Activated naive CD4-positive, alpha-beta T cell treated with anti-CD3 and anti-CD28 coated beads, Interleukin-2, amount 50 U/mL, for 24 hours (primary cell): ENCODE data around the gene COMMD10.

Experiments
- H3K27ac Mint-ChIP-seq: one replicate; pipeline ENCODE4 v1.8.0; 2021; ENCODE audit warnings: mild to moderate bottlenecking, mixed read lengths
- H3K27me3 Mint-ChIP-seq: one replicate; pipeline ENCODE4 v1.8.0; 2021; ENCODE audit warnings: mixed read lengths
- H3K36me3 Mint-ChIP-seq: one replicate; pipeline ENCODE4 v1.8.0; 2021; ENCODE audit warnings: mixed read lengths
- H3K4me1 Mint-ChIP-seq: one replicate; pipeline ENCODE4 v1.8.0; 2021; ENCODE audit warnings: mixed read lengths
- H3K4me3 Mint-ChIP-seq: one replicate; pipeline ENCODE4 v1.8.0; 2021; ENCODE audit warnings: mild to moderate bottlenecking, mixed read lengths
- H3K9me3 Mint-ChIP-seq: one replicate; pipeline ENCODE4 v1.8.0; 2021; ENCODE audit warnings: mixed read lengths

Gene COMMD10

DNA sequence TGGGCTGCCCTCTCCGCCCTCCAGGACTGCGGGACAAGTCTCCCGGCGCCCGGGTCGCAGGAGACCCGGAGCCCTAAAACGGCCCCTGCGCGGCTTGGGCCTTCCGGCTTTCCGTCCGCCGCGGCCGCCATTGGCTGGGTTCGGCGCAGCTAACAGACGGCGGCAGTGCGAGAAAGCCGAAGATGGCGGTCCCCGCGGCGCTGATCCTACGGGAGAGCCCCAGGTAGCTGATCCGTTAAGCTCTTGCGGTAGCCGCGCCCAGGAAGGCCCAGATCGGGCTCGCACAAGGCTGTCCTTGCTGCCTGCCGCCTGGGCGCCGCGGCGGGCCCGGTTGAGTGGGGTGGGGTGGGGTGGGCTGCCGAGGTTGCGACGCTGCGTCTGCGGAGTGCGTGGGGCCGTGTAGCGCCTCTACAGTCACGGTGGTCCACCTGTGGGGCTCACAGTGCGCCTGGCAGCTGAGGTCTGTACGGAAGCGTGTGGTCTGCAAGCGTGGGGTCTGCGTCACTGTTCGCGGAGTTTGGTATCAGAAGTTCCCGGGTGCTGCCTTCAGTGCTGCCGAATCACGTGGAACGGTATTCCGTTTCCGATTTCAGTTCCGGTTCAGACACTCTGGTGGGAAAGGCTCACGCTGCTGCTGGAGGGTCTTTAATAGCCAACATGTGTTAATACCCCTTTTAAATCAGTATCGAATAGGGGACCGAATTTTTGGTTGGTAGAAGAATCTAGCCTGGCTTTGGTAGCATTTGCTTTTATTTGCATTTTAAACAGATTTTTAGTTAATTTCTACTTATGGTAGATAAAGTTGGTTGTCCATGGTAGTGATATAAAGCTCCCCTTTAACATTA lies at the start of gene COMMD10:
Gene COMMD10 (plus strand): TSS at position 155 of the 845 bp plus-strand sequence.
- H3K4me3 Mint-ChIP-seq, result peak within 1 kb of the TSS; percentile 93
- peaks cover 4% of the 10 kb centered on the region for H3K9me3 Mint-ChIP-seq
- H3K36me3 Mint-ChIP-seq, result peaks cover 23% of the 10 kb centered on the region
- peak within 1 kb of the TSS; percentile 95 for H3K27ac Mint-ChIP-seq
- peaks cover 76% of the 10 kb centered on the region for H3K4me1 Mint-ChIP-seq
- H3K27me3 Mint-ChIP-seq, result no peaks in the 10 kb centered on the region

DNA sequence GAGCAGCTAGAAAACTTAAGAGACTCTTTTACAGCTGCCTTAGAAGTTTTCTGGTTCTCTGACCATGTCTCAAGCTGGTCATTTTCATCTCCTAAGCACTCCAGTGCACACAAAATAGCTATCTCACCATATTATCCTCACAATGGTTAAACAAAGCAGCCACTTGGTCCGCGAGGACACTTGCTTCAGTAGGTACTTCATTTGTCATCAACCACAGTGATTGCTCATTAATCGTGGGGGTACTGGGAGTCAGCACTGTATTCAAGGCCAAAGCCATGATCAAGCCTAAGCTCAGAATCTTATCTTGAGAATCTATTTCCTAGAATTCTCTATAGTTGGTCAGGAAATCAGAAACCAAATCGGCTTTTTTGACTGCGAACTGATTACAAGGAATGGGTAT lies 49.7 kb upstream of the COMMD10 start:
- H3K4me1 Mint-ChIP-seq, result no peaks in the 10 kb centered on the region
- H3K9me3 Mint-ChIP-seq, result no peaks in the 10 kb centered on the region
- no peaks in the 10 kb centered on the region for H3K36me3 Mint-ChIP-seq
- H3K4me3 Mint-ChIP-seq, result no peak overlapping the region
- H3K27me3 Mint-ChIP-seq, result peaks cover 22% of the 10 kb centered on the region
- H3K27ac Mint-ChIP-seq, result no peak overlapping the region

DNA sequence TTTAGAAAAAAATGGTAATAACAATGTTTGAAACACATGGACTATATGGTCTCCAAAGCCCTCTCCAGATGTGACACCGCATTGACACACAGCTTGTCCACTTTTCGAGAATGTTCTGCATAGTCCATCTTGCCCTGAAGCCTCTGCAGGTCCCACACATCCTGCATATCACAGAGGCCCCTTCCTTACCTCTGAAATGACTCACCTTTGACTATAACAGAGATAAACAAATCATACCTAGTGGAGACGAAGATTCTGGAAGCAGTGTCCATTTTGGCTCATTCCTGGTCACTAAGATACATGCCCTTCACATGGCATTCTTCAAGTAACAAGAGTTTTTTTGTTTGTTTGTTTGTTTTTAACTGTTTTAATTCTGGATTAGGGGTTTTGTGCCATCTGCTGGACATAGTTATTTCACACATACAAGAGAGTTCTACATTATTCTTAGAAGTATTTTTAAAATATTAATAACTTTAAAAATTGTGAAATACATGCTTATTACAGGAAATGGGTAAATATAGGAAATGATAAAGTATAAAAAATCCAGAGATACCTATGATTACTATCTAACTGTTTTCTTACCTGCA lies 47.5 kb upstream of the COMMD10 start:
- no peak overlapping the region for H3K4me3 Mint-ChIP-seq
- H3K27me3 Mint-ChIP-seq, result peaks cover 21% of the 10 kb centered on the region
- no peaks in the 10 kb centered on the region for H3K4me1 Mint-ChIP-seq
- H3K27ac Mint-ChIP-seq, result no peak overlapping the region
- H3K9me3 Mint-ChIP-seq, result no peaks in the 10 kb centered on the region
- no peaks in the 10 kb centered on the region for H3K36me3 Mint-ChIP-seq

DNA sequence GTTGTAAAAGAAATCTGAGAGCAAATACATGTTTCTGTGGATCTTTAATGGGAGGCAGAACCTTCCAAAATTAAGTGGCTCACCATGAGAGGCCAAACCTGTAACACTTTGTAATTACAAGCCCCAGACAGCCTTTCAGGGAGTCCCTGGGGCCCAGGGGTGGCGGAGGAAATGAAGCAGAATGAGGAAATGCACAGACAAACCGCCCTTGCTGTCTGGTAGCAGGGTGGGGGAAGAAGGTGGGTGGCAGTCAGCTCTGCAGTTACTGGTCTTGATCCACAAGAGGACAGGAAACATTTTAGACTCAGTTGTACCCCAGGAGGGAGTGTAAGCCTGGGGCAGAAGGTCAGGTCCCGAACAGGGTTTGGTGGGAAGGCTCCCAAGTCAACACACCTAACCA lies 46.0 kb upstream of the COMMD10 start:
- H3K27ac Mint-ChIP-seq, result no peak overlapping the region
- H3K4me1 Mint-ChIP-seq, result no peaks in the 10 kb centered on the region
- no peak overlapping the region for H3K4me3 Mint-ChIP-seq

DNA sequence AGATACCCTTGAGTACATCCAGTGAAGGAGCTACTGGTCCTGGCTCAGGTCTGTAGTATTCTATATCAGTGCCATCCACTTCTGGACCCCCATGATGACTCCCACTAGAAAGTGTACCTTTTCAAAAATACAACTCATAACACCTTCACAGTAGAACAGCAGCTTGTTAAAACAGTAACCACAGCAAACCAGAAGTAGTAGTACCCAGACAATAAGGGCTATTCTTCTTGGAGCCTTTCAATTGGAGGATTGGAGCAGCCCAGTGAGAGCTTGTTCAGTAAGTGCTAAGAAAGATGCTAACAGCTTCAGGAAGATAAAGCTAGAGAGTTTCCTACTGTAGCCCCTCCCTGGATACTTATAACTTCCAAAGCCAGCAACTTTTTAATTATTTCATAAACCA lies 42.5 kb upstream of the COMMD10 start:
- Mint-ChIP-seq H3K27ac (no peak overlapping the region), H3K4me1 (no peaks in the 10 kb centered on the region), H3K4me3 (no peak overlapping the region), H3K36me3 (no peaks in the 10 kb centered on the region), H3K27me3 (peaks cover 11% of the 10 kb centered on the region), H3K9me3 (no peaks in the 10 kb centered on the region)

More for the DNA sequence above, 46.0 kb upstream of the COMMD10 start:
- Mint-ChIP-seq H3K27me3 (peaks cover 20% of the 10 kb centered on the region), H3K36me3 (no peaks in the 10 kb centered on the region), H3K9me3 (no peaks in the 10 kb centered on the region)

DNA sequence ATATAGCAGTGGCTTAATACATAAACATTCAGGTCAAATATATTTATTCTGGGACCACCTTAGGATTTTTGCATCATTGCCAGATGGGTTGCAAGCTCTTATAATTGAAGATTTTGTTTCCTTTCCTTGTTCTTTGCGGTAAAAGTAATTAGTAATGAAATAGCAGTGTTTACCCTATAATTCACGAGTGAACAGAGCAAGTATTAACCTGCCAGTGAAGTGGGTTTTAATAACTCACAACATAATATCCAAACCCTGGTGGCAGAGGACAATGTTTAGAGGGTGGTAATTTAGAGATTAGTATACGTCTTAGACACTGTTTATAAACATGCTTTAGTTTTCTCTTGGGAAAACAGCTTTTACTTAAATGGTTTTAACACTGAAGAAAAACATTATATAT lies 40.8 kb upstream of the COMMD10 start:
- Mint-ChIP-seq H3K27ac (no peak overlapping the region), H3K4me1 (no peaks in the 10 kb centered on the region), H3K27me3 (peaks cover 6% of the 10 kb centered on the region), H3K36me3 (no peaks in the 10 kb centered on the region), H3K4me3 (no peak overlapping the region), H3K9me3 (no peaks in the 10 kb centered on the region)

DNA sequence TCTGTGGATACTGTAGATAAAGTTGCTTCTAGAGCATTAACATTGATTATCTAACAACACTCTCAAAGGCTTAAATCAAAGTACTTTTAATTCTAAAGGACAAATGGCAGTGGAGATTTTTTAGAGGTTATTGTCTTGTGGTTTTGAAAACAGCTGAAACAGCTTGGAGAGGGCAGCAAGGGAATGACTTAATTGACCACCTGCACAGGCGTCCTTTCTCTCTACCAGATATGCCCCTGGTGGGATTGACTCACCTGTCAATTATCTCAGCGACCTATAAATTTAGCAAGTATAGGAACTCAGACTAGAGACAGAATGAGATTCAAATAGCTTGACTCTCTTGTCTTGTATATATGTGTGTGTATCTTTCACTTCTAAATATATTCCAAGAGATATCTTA lies 39.0 kb upstream of the COMMD10 start:
- Mint-ChIP-seq H3K27me3 (peaks cover 7% of the 10 kb centered on the region), H3K36me3 (no peaks in the 10 kb centered on the region), H3K27ac (no peak overlapping the region), H3K9me3 (no peaks in the 10 kb centered on the region), H3K4me1 (no peaks in the 10 kb centered on the region), H3K4me3 (no peak overlapping the region)

DNA sequence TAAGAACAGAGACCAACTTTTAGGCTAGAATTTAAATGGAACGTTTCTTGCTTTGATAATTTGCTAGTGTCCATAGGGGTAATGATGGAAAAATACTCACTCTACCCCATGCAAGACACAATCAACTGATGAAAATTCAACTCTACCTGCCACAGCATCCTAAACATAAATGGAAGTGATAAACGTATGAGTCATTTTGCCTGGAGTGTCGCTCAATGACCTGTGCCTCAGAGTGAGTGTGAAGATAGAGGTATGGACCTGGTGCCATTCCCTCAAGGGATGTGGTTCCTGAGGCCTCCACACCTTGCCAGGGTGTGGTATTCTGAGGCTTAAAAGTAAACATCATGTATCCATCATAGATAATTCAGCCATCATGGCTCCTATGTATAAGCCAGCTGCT lies 38.6 kb upstream of the COMMD10 start:
- H3K4me1 Mint-ChIP-seq, result no peaks in the 10 kb centered on the region
- no peaks in the 10 kb centered on the region for H3K36me3 Mint-ChIP-seq
- H3K4me3 Mint-ChIP-seq, result no peak overlapping the region
- peaks cover 9% of the 10 kb centered on the region for H3K27me3 Mint-ChIP-seq
- no peaks in the 10 kb centered on the region for H3K9me3 Mint-ChIP-seq
- no peak overlapping the region for H3K27ac Mint-ChIP-seq

DNA sequence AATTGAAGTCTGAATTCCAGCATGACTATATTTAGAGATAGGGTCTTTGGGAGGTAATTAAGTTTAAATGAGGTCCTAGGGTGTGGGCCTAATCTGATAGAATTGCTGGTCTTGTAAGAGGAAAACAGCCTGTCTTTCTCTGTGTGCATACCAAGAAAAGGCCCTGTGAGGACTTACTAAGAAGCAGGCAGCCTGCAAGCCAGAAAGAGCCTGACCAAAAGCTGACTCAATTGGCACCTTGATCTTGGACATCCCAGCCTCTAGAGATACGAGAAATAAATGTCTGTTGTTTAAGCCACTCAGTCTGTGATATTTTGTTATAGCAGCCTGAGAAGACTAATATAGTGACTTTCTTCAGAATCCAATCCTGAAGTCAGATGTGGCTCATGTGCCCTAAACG lies 38.0 kb upstream of the COMMD10 start:
- Mint-ChIP-seq H3K9me3 (no peaks in the 10 kb centered on the region), H3K4me3 (no peak overlapping the region), H3K27me3 (peaks cover 6% of the 10 kb centered on the region), H3K4me1 (no peaks in the 10 kb centered on the region), H3K36me3 (no peaks in the 10 kb centered on the region), H3K27ac (no peak overlapping the region)

DNA sequence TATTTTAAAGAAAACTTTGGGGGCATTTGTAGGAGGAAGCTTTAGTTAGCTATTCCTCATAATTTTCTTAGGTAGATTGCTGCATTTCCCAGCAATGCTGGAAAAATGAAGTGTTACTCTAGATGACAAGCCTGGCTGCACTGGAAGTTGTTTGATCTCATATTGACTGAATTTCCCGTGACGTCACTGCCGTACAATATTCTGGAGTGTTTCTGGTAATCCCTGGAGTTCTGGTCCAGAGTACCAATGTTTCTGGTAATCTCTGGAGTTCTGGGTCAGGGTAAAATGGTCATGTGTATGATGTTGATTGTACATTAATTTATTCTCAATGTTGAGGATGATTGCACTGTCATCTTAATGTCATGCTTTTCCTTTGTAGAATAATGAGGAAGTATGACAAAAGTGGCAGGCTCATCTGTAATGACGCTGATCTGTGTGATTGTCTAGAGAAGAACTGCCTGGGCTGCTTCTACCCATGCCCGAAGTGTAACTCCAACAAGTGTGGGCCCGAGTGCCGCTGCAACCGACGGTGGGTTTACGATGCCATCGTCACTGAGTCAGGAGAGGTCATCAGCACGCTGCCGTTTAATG lies 26.4 kb upstream of the COMMD10 start:
- no peaks in the 10 kb centered on the region for H3K4me1 Mint-ChIP-seq
- H3K4me3 Mint-ChIP-seq, result no peak overlapping the region
- H3K36me3 Mint-ChIP-seq, result no peaks in the 10 kb centered on the region
- peaks cover 6% of the 10 kb centered on the region for H3K27me3 Mint-ChIP-seq
- H3K9me3 Mint-ChIP-seq, result no peaks in the 10 kb centered on the region
- no peak overlapping the region for H3K27ac Mint-ChIP-seq

DNA sequence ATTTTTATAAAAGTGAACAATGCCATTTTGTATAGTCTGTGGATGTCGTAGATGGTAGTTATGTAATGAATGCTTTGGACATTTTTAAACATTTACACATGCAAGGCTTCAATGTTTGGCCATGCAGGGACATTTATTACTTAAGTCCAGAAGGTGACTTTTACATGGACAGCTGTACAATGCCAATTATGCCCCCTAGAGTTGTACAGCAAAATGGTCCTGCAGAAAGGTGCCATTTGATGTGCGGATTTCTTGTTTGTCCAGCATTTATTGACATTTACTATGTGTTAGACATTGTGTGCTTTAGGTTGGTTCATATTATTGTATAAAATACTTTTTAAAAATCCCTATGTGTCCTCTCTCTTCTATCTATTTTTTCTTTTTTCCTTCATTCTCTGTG lies 22.5 kb upstream of the COMMD10 start:
- Mint-ChIP-seq H3K27me3 (peaks cover 9% of the 10 kb centered on the region), H3K36me3 (no peaks in the 10 kb centered on the region), H3K9me3 (no peaks in the 10 kb centered on the region), H3K4me1 (no peaks in the 10 kb centered on the region), H3K27ac (no peak overlapping the region), H3K4me3 (no peak overlapping the region)

DNA sequence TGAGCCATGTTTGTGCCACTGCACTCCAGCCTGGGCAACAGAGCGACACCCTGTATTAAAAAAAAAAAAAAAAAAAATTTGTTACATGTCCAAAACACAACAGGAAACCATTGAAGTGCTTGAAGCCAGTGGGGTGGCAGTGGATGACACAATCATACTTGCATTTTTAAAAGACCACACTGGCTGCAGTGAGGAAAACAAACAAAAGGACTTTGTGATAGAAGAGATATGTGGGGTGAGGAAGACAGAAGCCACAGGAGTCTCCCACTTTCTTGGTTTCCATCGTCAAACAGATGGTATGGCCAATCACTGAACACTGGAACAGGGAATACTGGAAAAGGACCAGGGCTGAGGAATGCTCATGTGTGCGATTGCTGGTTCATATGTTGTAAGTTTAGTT lies 20.9 kb upstream of the COMMD10 start:
- Mint-ChIP-seq H3K4me1 (no peaks in the 10 kb centered on the region), H3K9me3 (no peaks in the 10 kb centered on the region), H3K36me3 (no peaks in the 10 kb centered on the region), H3K27ac (no peak overlapping the region), H3K27me3 (peaks cover 11% of the 10 kb centered on the region), H3K4me3 (no peak overlapping the region)

DNA sequence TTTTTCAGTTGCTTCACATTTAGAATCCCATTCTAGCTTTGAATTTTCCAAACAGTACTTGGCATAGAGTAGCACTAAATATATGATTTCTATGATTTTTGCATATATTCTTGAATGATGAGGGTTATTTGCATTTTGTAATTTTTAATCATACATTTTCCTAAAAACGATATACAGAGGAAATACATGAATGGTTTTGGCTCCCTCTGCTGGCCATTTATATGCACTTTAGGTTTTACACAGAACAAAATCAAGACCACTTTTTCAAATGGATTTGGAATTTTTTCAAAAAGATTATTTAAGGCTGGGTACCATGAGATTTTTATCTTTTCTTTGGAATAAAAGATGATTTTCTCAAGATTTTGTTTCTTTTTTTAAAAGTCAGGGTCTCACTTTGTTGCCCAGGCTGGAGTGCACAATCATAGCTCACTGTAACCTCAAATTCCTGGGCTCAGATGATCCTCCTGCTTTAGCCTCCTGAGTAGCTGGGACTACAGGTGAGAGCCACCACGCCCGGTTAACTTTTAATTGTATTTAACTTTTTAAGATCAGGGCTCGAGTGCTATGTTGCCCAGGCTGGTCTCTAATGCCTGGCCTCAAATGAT lies 16.7 kb upstream of the COMMD10 start:
- H3K27ac Mint-ChIP-seq, result no peak overlapping the region
- H3K27me3 Mint-ChIP-seq, result peaks cover 17% of the 10 kb centered on the region
- H3K4me3 Mint-ChIP-seq, result no peak overlapping the region
- H3K4me1 Mint-ChIP-seq, result no peaks in the 10 kb centered on the region
- no peaks in the 10 kb centered on the region for H3K9me3 Mint-ChIP-seq
- H3K36me3 Mint-ChIP-seq, result no peaks in the 10 kb centered on the region

DNA sequence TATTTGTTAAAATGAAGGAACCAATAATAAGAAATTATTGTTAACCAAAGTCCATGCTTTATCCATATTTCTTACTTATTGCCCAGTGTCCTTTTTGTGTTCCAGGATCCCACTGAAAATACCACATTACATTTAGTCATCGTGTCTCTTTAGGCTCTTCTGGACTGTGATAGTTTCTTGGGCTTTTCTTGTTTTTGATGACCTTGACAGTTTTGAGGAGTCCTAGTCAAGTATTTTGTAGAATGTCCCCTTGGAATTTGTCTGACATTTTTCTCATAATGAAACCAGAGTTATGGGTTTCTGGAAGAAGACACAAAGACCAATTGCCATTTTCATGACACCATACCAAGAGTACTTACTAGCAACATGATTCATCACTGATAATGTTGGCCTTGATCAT lies 13.6 kb upstream of the COMMD10 start:
- H3K4me3 Mint-ChIP-seq, result no peak overlapping the region
- peaks cover under 1% of the 10 kb centered on the region for H3K36me3 Mint-ChIP-seq
- H3K9me3 Mint-ChIP-seq, result peaks cover 12% of the 10 kb centered on the region
- H3K27me3 Mint-ChIP-seq, result peaks cover 14% of the 10 kb centered on the region
- H3K27ac Mint-ChIP-seq, result no peak overlapping the region
- H3K4me1 Mint-ChIP-seq, result peaks cover 14% of the 10 kb centered on the region

DNA sequence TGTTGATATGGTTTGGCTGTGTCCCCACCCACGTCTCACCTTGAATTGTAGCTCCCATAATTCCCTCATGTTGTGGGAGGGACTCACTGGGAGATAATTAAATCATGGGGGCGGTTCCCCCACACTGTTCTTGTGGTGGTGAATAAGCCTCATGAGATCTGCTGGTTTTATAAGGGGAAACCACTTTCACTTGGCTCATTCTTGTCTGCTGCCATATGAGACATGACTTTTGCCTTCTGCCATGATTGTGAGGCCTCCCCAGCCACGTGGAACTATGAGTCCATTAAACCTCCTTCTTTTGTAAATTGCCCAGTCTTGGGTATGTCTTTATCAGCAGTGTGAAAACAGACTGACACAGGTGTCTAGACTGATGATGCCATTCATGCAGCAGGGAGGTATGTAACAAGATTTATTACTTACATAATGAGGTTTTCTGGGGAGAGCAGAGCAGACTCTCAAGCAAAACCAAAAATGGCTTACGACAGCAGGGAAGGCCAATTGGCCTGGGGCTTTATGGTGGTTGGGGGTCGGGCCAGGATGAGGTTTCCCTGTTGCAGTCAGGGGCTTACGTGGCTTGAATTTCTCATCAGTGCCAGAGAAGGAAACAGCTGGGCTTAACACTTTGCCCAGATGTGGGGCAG lies 9.5 kb upstream of the COMMD10 start:
- Mint-ChIP-seq H3K27ac (peak overlapping the region; percentile 92), H3K4me3 (peak overlapping the region; percentile 66), H3K4me1 (peaks cover 26% of the 10 kb centered on the region), H3K27me3 (peaks cover 10% of the 10 kb centered on the region), H3K36me3 (peaks cover 4% of the 10 kb centered on the region), H3K9me3 (peaks cover 15% of the 10 kb centered on the region)
